ENCODE results near the gene BRD7.

- TF ChIP-seq CTCF (IDR thresholded peaks at IDR 0.05; ENCODE audit: low read depth, low read length) (no peak), EZH2phosphoT487 (IDR thresholded peaks at IDR 0.05; ENCODE audit: low read depth) (no peak)
Measured at GRCh38 chr16:50279504-50279865, 89.3 kb downstream of the BRD7 start.
